Right atrium auricular region (tissue), 2 donors: ENCODE results near the gene ADCK1. TPM values are rescaled to one million over a fixed set of nuclear protein-coding genes. Genes with fewer than 3 reads are reported as not detected.

Experiments used
- DNase-seq: peaks from one replicate; pipeline ENCODE4 v3.0.0-alpha.2; 2019; ENCODE audit warnings: low spot score
- H3K27ac ChIP-seq, 2 donors: fragments of 200-600 bp; sonication (generic); 1 replicate in 1 of 2; 2 replicates in 1 of 2; pipeline ENCODE4 v1.5.1; 2016 to 2019
- H3K27me3 ChIP-seq, 2 donors: fragments of 200-600 bp; sonication (generic); one replicate each; pipeline versions ENCODE4 v1.5.1 to v1.6.0; 2017 to 2019
- H3K36me3 ChIP-seq: fragments of 200-600 bp; sonication (generic); one replicate; pipeline ENCODE4 v1.5.1; 2016
- H3K4me1 ChIP-seq, 2 donors: fragments of 200-600 bp; sonication (generic); one replicate each; pipeline versions ENCODE4 v1.5.1 to v1.6.0; 2017 to 2019
- H3K4me3 ChIP-seq, 2 donors: fragments of 200-600 bp; sonication (generic); 1 replicate in 1 of 2; 2 replicates in 1 of 2; pipeline ENCODE4 v1.5.1; 2017 to 2019; ENCODE audit warnings: mild to moderate bottlenecking in 1 of 2, moderate library complexity in 1 of 2
- H3K9me3 ChIP-seq, 2 donors: fragments of 200-600 bp; sonication (generic); one replicate each; pipeline ENCODE4 v1.5.1; 2019
- CTCF ChIP-seq, 2 donors: fragments of 200-600 bp; sonication (generic); IDR thresholded peaks; one replicate each; pipeline ENCODE4 v1.5.1; 2019; ENCODE audit warnings: antibody characterized with exemption in 2 of 2
- total RNA-seq, 2 donors: library from RNA; depleted of rRNA; stranded (reverse); fragments of >200 nt; gene quantifications; one replicate each; pipeline ENCODE4 v1.1.0, GENCODE V29; 2016

The ADCK1 gene
- total RNA-seq, 2 donors from 2014 or later, result 5.5 to 8.3 TPM

GRCh38 chr14:77822307-77822706, 22.4 kb downstream of the ADCK1 start:
- Histone ChIP-seq H3K27me3 (no peaks in the 10 kb centered on the region), H3K9me3 (no peaks in the 10 kb centered on the region), H3K4me1 (no peaks in the 10 kb centered on the region), H3K36me3 (peaks cover 26% of the 10 kb centered on the region), H3K27ac (no peak overlapping the region), H3K4me3 (no peak overlapping the region)
- TF ChIP-seq CTCF (IDR thresholded peaks at IDR 0.05), result no peak
- no peak for DNase-seq

GRCh38 chr14:77822741-77823140, 22.8 kb downstream of the ADCK1 start:
- TF ChIP-seq CTCF (IDR thresholded peaks at IDR 0.05), result no peak
- Histone ChIP-seq H3K36me3 (peaks cover 26% of the 10 kb centered on the region), H3K9me3 (no peaks in the 10 kb centered on the region), H3K27me3 (no peaks in the 10 kb centered on the region), H3K4me1 (no peaks in the 10 kb centered on the region), H3K4me3 (no peak overlapping the region), H3K27ac (no peak overlapping the region)
- no peak for DNase-seq

GRCh38 chr14:77823378-77823777, 23.5 kb downstream of the ADCK1 start:
- H3K9me3 ChIP-seq, result no peaks in the 10 kb centered on the region
- no peak overlapping the region for H3K4me3 ChIP-seq
- DNase-seq, result no peak
- H3K4me1 ChIP-seq, result no peaks in the 10 kb centered on the region
- H3K27me3 ChIP-seq, result no peaks in the 10 kb centered on the region
- H3K27ac ChIP-seq, result no peak overlapping the region
- peaks cover 26% of the 10 kb centered on the region for H3K36me3 ChIP-seq
- no peak for TF ChIP-seq CTCF (IDR thresholded peaks at IDR 0.05)

GRCh38 chr14:77825895-77826519, 26.1 kb downstream of the ADCK1 start:
- no peaks in the 10 kb centered on the region for H3K4me1 ChIP-seq
- no peaks in the 10 kb centered on the region for H3K27me3 ChIP-seq
- no peak overlapping the region for H3K4me3 ChIP-seq
- TF ChIP-seq CTCF (IDR thresholded peaks at IDR 0.05), result no peak
- H3K36me3 ChIP-seq, result peaks cover 21% of the 10 kb centered on the region
- H3K27ac ChIP-seq, result peak overlapping the region; percentile 68 to 71
- H3K9me3 ChIP-seq, result no peaks in the 10 kb centered on the region
- no peak for DNase-seq

GRCh38 chr14:77830692-77831091, 30.8 kb downstream of the ADCK1 start:
- Histone ChIP-seq H3K9me3 (no peaks in the 10 kb centered on the region), H3K27ac (no peak overlapping the region), H3K27me3 (no peaks in the 10 kb centered on the region), H3K4me1 (no peaks in the 10 kb centered on the region), H3K4me3 (no peak overlapping the region), H3K36me3 (peaks cover 9% of the 10 kb centered on the region)
- TF ChIP-seq CTCF (IDR thresholded peaks at IDR 0.05), result no peak
- no peak for DNase-seq

GRCh38 chr14:77832297-77832696, 32.4 kb downstream of the ADCK1 start:
- DNase-seq, result no peak
- Histone ChIP-seq H3K27me3 (no peaks in the 10 kb centered on the region), H3K4me1 (no peaks in the 10 kb centered on the region), H3K9me3 (no peaks in the 10 kb centered on the region), H3K4me3 (no peak overlapping the region), H3K36me3 (peaks cover 9% of the 10 kb centered on the region), H3K27ac (no peak overlapping the region)
- TF ChIP-seq CTCF (IDR thresholded peaks at IDR 0.05), result no peak
